ENCODE measurements around the gene MYMK. TPM values are rescaled to one million over a fixed set of nuclear protein-coding genes. Genes with fewer than 3 reads are reported as not detected.

Gene MYMK
- total RNA-seq, 1 donor from 2014 or later, result not detected

GRCh38 chr9:133493428-133493827, 31.3 kb downstream of the MYMK start:
- DNase-seq (ENCODE audit: missing footprints), result peak; percentile 51
- intact Hi-C loops (cut with DNase I), result no loop called here

GRCh38 chr9:133492061-133493021, 32.4 kb downstream of the MYMK start:
- peak; percentile 59 for DNase-seq (ENCODE audit: missing footprints)
- intact Hi-C loops (cut with DNase I), result no loop called here
- ATAC-seq, result peak; percentile 23

More at GRCh38 chr9:133493428-133493827, 31.3 kb downstream of the MYMK start:
- no peak for ATAC-seq

- DNase-seq (ENCODE audit: missing footprints) (peak; percentile 23), ATAC-seq (no peak)
- intact Hi-C loops (cut with DNase I), result no loop called here
Observed at GRCh38 chr9:133491656-133491925, 33.2 kb downstream of the MYMK start.

GRCh38 chr9:133490865-133491655, 33.7 kb downstream of the MYMK start:
- intact Hi-C loops (cut with DNase I), result no loop called here
- ATAC-seq (no peak), DNase-seq (ENCODE audit: missing footprints) (peak; percentile 41)

- intact Hi-C loops (cut with DNase I), result no loop called here
- DNase-seq (ENCODE audit: missing footprints) (peak; percentile 47), ATAC-seq (no peak)
Observed at GRCh38 chr9:133490201-133490681, 34.5 kb downstream of the MYMK start.

GRCh38 chr9:133489253-133490190, 35.2 kb downstream of the MYMK start:
- intact Hi-C loops (cut with DNase I), result no loop called here
- DNase-seq (ENCODE audit: missing footprints) (peak; percentile 23), ATAC-seq (no peak)

- intact Hi-C loops (cut with DNase I), result no loop called here
- DNase-seq (ENCODE audit: missing footprints) (peak; percentile 50), ATAC-seq (no peak)
Observed at GRCh38 chr9:133488686-133489252, 36.0 kb downstream of the MYMK start.

GRCh38 chr9:133487331-133487725, 37.4 kb downstream of the MYMK start:
- DNase-seq (ENCODE audit: missing footprints) (no peak), ATAC-seq (no peak)
- intact Hi-C loops (cut with DNase I), result no loop called here

GRCh38 chr9:133485531-133486260, 39.1 kb downstream of the MYMK start:
- peak; percentile 53 for DNase-seq (ENCODE audit: missing footprints)
- intact Hi-C loops (cut with DNase I), result loop anchor here (1.0 kb wide), 2 partner anchors 78 to 299 kb away; no protein-coding TSS in a partner anchor
- ATAC-seq, result no peak

GRCh38 chr9:133484671-133485437, 39.9 kb downstream of the MYMK start:
- ATAC-seq (no peak), DNase-seq (ENCODE audit: missing footprints) (peak; percentile 60)
- intact Hi-C loops (cut with DNase I), result no loop called here

GRCh38 chr9:133483611-133484010, 41.1 kb downstream of the MYMK start:
- peak; percentile 26 for DNase-seq (ENCODE audit: missing footprints)
- no peak for ATAC-seq
- intact Hi-C loops (cut with DNase I), result no loop called here

GRCh38 chr9:133478851-133479711, 45.7 kb downstream of the MYMK start, which contains the start of gene SLC2A6:
SLC2A6 (minus strand) TSS chr9:133479099; CDS start chr9:133479059, 40 bp downstream.
- intact Hi-C loops (cut with DNase I), result loop anchor here (2.0 to 10.0 kb wide), 3 partner anchors 18 to 444 kb away; partner anchors contain the start of genes GTF3C5 and REXO4
- ATAC-seq (peak; percentile 98), DNase-seq (ENCODE audit: missing footprints) (peak; percentile 95)

GRCh38 chr9:133477992-133478850, 46.5 kb downstream of the MYMK start:
- ATAC-seq (peak; percentile 21), DNase-seq (ENCODE audit: missing footprints) (peak; percentile 58)
- intact Hi-C loops (cut with DNase I), result loop anchor here (2.0 to 10.0 kb wide), 3 partner anchors 17 to 443 kb away; partner anchors contain the start of genes GTF3C5 and REXO4

GRCh38 chr9:133477461-133477860, 47.3 kb downstream of the MYMK start:
- DNase-seq (ENCODE audit: missing footprints) (peak; percentile 41), ATAC-seq (no peak)
- intact Hi-C loops (cut with DNase I), result loop anchor here (5.0 to 10.0 kb wide), 2 partner anchors 60 to 443 kb away; partner anchors contain the start of genes GTF3C5 and REXO4

- intact Hi-C loops (cut with DNase I), result loop anchor here (5.0 to 10.0 kb wide), 2 partner anchors 60 to 442 kb away; partner anchors contain the start of genes GTF3C5 and REXO4
- ATAC-seq, result no peak
- DNase-seq (ENCODE audit: missing footprints), result peak; percentile 8
Observed at GRCh38 chr9:133476941-133477340, 47.8 kb downstream of the MYMK start.
